Spinal cord (tissue), 10 donors: ENCODE data around the gene TRIM9. TPM values are rescaled to one million over a fixed set of nuclear protein-coding genes. Genes with fewer than 3 reads are reported as not detected.

Source experiments
- DNase-seq, 6 donors: peaks; one replicate each; pipeline versions ENCODE4 v3.0.0 to v3.0.0-alpha.2; 2013 to 2015; ENCODE audit warnings: low spot score in 6 of 6, low read depth in 4 of 6
- H3K27ac ChIP-seq: one replicate; pipeline ENCODE4 v1.5.1; 2013; ENCODE audit warnings: low read depth, low read length, control low read depth
- H3K27me3 ChIP-seq: one replicate; pipeline ENCODE4 v1.6.1; 2013; ENCODE audit warnings: low read length; ENCODE audit not compliant: control insufficient read depth, insufficient read depth
- H3K36me3 ChIP-seq: one replicate; pipeline ENCODE4 v1.6.1; 2013; ENCODE audit warnings: low read length; ENCODE audit not compliant: control insufficient read depth, insufficient read depth
- H3K4me1 ChIP-seq: one replicate; pipeline ENCODE4 v1.6.1; 2013; ENCODE audit warnings: low read length; ENCODE audit not compliant: control insufficient read depth, insufficient read depth
- H3K4me3 ChIP-seq: one replicate; pipeline ENCODE4 v1.5.1; 2013; ENCODE audit warnings: low read depth, low read length, control low read depth
- H3K9me3 ChIP-seq: one replicate; pipeline ENCODE4 v1.6.1; 2013; ENCODE audit warnings: low read length; ENCODE audit not compliant: control insufficient read depth, insufficient read depth
- WGBS: methylation state at CpG from one replicate; pipeline ENCODE4 v1.1.5; 2013; ENCODE audit warnings: missing lambda C conversion rate; ENCODE audit not compliant: insufficient coverage; 5-methylcytosine and 5-hydroxymethylcytosine counted together
- polyA plus RNA-seq, 2 donors: library from polyadenylated mRNA; unstranded; fragments of 120-200 nt; gene quantifications; one replicate each; pipeline ENCODE4 v1.2.1, GENCODE V29; 2013; ENCODE audit not compliant: insufficient read length in 2 of 2
- total RNA-seq, 2 donors: library from RNA; depleted of rRNA in 1 of 2; stranded (reverse); fragments of 120-200 nt in 1 of 2; fragments of >200 nt in 1 of 2; gene quantifications; one replicate each; pipeline versions ENCODE4 v1.2.3 to v1.2.4, GENCODE V29; 2013 to 2014
- donor health status: healthy.

The TRIM9 gene
- total and polyA plus RNA-seq, 4 donors = 28.9 to 122 (median 78.6) TPM

GRCh38 chr14:51082349-51082748 lies 12.6 kb downstream of the TRIM9 start:
- H3K27me3 ChIP-seq = no peaks in the 10 kb centered on the region
- no peaks in the 10 kb centered on the region for H3K9me3 ChIP-seq
- H3K4me3 ChIP-seq = no peak overlapping the region
- no peak for DNase-seq
- peaks cover 3% of the 10 kb centered on the region for H3K4me1 ChIP-seq
- no CpG with 5 or more reads among the region's 1 CpG for WGBS
- no peak overlapping the region for H3K27ac ChIP-seq
- H3K36me3 ChIP-seq = peaks cover 3% of the 10 kb centered on the region

- Histone ChIP-seq H3K9me3 (no peaks in the 10 kb centered on the region), H3K27ac (no peak overlapping the region), H3K36me3 (no peaks in the 10 kb centered on the region), H3K4me1 (no peaks in the 10 kb centered on the region), H3K27me3 (no peaks in the 10 kb centered on the region), H3K4me3 (no peak overlapping the region)
- no peak for DNase-seq
- WGBS = no CpG with 5 or more reads among the region's 3 CpGs
Measured at GRCh38 chr14:51081712-51082111, 13.2 kb downstream of the TRIM9 start.

DNA sequence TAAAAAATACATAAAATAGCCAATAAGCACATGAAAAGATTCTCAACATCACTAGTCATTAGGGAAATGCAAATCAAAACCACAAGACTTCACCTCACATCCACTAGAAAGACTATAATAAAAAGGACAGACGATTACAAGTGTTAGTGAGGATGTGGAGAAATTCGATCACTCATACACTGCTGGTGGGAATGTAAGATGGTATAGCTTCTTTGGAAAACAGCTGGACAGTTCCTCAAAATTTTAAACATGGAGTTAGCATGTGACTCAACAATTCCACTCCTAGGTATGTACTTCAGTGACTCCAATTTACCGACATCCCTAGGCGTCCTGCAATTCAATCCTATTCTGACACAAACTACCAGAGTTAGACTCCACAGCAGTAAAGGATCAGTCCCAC lies 13.7 kb downstream of the TRIM9 start:
- WGBS = 100% methylated on average over 2 of the region's 4 CpGs
- no peaks in the 10 kb centered on the region for H3K9me3 ChIP-seq
- no peaks in the 10 kb centered on the region for H3K36me3 ChIP-seq
- H3K27me3 ChIP-seq = no peaks in the 10 kb centered on the region
- no peaks in the 10 kb centered on the region for H3K4me1 ChIP-seq
- no peak for DNase-seq
- no peak overlapping the region for H3K4me3 ChIP-seq
- no peak overlapping the region for H3K27ac ChIP-seq

DNA sequence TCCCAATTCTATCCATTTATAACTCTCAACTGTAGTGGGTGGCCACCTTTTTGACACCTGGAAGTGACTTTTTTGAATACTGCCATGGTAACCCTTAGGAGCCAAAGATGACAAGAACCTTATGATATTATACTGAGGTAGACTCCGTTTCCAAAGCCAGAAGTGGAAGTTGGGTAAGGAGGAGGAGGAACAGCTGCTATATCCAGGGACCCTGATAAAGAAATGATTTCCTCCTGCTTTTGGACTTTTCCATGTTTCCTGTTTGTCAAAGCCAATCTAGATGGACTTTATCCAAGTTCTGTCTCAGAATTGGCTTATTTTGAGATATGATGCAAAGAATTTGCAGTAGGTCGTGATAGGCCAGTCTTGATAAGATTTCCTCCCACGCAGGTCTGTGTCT lies 14.3 kb downstream of the TRIM9 start:
- H3K36me3 ChIP-seq = no peaks in the 10 kb centered on the region
- no peak for DNase-seq
- H3K9me3 ChIP-seq = no peaks in the 10 kb centered on the region
- H3K27ac ChIP-seq = no peak overlapping the region
- no peaks in the 10 kb centered on the region for H3K4me1 ChIP-seq
- H3K27me3 ChIP-seq = no peaks in the 10 kb centered on the region
- H3K4me3 ChIP-seq = no peak overlapping the region
- WGBS = no CpG with 5 or more reads among the region's 3 CpGs

DNA sequence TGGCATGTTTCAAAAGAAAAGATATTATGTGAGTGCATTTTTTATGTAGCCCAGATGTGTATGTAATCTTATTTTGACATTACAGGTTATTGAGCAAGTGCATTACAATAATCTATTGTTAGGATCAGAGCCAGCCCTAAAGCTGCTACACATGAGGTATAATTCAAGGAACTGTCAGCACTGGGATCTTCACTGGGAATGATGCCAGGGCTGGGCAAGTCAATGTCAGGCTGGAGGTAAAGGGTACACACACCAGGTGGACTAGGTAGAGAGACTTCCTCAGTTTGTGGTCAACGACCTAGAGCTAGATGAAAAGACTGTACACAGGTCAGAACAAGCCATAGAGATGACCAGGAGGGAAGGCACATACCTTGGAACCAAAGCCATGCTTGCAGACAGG lies 15.4 kb downstream of the TRIM9 start:
- no peaks in the 10 kb centered on the region for H3K36me3 ChIP-seq
- no peaks in the 10 kb centered on the region for H3K4me1 ChIP-seq
- H3K27ac ChIP-seq = no peak overlapping the region
- peak in 1 of 6 donors; percentile 38 for DNase-seq
- WGBS = 56% methylated on average over 1 of the region's 1 CpG
- no peaks in the 10 kb centered on the region for H3K9me3 ChIP-seq
- no peaks in the 10 kb centered on the region for H3K27me3 ChIP-seq
- H3K4me3 ChIP-seq = no peak overlapping the region

DNA sequence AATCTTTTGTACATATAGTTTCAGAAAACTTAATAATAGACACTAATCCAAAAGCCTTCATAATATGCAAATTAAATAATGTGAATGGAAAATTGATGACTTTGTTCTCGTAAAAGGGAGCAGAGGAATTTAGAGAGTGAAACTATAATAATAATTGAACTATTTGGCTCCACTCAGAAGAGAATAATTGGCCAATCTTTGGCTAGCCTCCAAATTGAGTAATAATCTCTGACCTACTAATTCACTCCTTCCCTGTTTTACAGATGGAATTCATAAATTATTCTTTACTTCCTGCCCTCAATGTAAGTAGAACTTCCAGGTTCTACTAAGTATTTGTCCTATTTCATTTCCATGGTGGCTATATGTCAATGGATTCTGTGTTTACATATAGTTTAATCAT lies 15.8 kb downstream of the TRIM9 start:
- H3K27ac ChIP-seq = no peak overlapping the region
- H3K4me3 ChIP-seq = no peak overlapping the region
- no peaks in the 10 kb centered on the region for H3K9me3 ChIP-seq
- DNase-seq = peak in 1 of 6 donors; percentile 41
- H3K4me1 ChIP-seq = no peaks in the 10 kb centered on the region
- WGBS = no CpG with 5 or more reads among the region's 1 CpG
- no peaks in the 10 kb centered on the region for H3K27me3 ChIP-seq
- H3K36me3 ChIP-seq = no peaks in the 10 kb centered on the region

- H3K4me3 ChIP-seq = no peak overlapping the region
- no peak for DNase-seq
- no peaks in the 10 kb centered on the region for H3K36me3 ChIP-seq
- no peaks in the 10 kb centered on the region for H3K27me3 ChIP-seq
- WGBS = 85% methylated on average over 6 of the region's 8 CpGs
- peaks cover 3% of the 10 kb centered on the region for H3K9me3 ChIP-seq
- peaks cover 4% of the 10 kb centered on the region for H3K4me1 ChIP-seq
- H3K27ac ChIP-seq = no peak overlapping the region
Measured at GRCh38 chr14:51074701-51075385, 20.1 kb downstream of the TRIM9 start.

GRCh38 chr14:51073731-51074130 lies 21.2 kb downstream of the TRIM9 start:
- Histone ChIP-seq H3K27me3 (no peaks in the 10 kb centered on the region), H3K9me3 (peaks cover 3% of the 10 kb centered on the region), H3K4me3 (no peak overlapping the region), H3K36me3 (no peaks in the 10 kb centered on the region), H3K27ac (no peak overlapping the region), H3K4me1 (peaks cover 4% of the 10 kb centered on the region)
- no CpG with 5 or more reads among the region's 2 CpGs for WGBS
- no peak for DNase-seq

- H3K4me3 ChIP-seq = no peak overlapping the region
- H3K27ac ChIP-seq = no peak overlapping the region
- H3K36me3 ChIP-seq = no peaks in the 10 kb centered on the region
- H3K9me3 ChIP-seq = peaks cover 3% of the 10 kb centered on the region
- no peaks in the 10 kb centered on the region for H3K27me3 ChIP-seq
- no peak for DNase-seq
- peaks cover 4% of the 10 kb centered on the region for H3K4me1 ChIP-seq
Measured at GRCh38 chr14:51072976-51073375, 21.9 kb downstream of the TRIM9 start.

- no peak overlapping the region for H3K4me3 ChIP-seq
- H3K27me3 ChIP-seq = no peaks in the 10 kb centered on the region
- 60% methylated on average over 5 of the region's 5 CpGs for WGBS
- H3K4me1 ChIP-seq = peaks cover 4% of the 10 kb centered on the region
- no peak overlapping the region for H3K27ac ChIP-seq
- H3K9me3 ChIP-seq = peaks cover 3% of the 10 kb centered on the region
- DNase-seq = peak in 1 of 6 donors; percentile 41
- no peaks in the 10 kb centered on the region for H3K36me3 ChIP-seq
Measured at GRCh38 chr14:51071857-51072256, 23.0 kb downstream of the TRIM9 start.
